Liver (tissue), 3 donors: Measurements from ENCODE around the gene MSRB2.

Experiments used
- ATF3 ChIP-seq: IDR thresholded peaks from 2 replicates; pipeline ENCODE4 v1.6.1; 2016; ENCODE audit warnings: antibody characterized with exemption
- CTCF ChIP-seq: fragments of 150-350 bp; IDR thresholded peaks from 2 replicates; pipeline ENCODE4 v1.5.1; 2017; ENCODE audit warnings: improper control_type of control experiment, low read depth, low read length; ENCODE audit not compliant: missing input control
- EGR1 ChIP-seq, 2 donors: IDR thresholded peaks; 2 replicates each; pipeline ENCODE4 v1.6.1; 2016 to 2018; ENCODE audit warnings: antibody characterized with exemption in 2 of 2, low read depth in 2 of 2
- FOXA1 ChIP-seq: IDR thresholded peaks from 2 replicates; pipeline ENCODE4 v1.6.1; 2016; ENCODE audit warnings: antibody characterized with exemption
- GABPA ChIP-seq, 2 donors: IDR thresholded peaks in 1 of 2; conservative IDR thresholded peaks in 1 of 2; 2 replicates each; pipeline ENCODE4 v1.6.1; 2016; ENCODE audit warnings: antibody characterized with exemption in 2 of 2, mild to moderate bottlenecking in 1 of 2, moderate library complexity in 1 of 2
- JUND ChIP-seq, 2 donors: IDR thresholded peaks; 2 replicates each; pipeline ENCODE4 v1.6.1; 2016; ENCODE audit warnings: antibody characterized with exemption in 2 of 2
- MAX ChIP-seq: IDR thresholded peaks from 2 replicates; pipeline ENCODE4 v1.6.1; 2016; ENCODE audit warnings: antibody characterized with exemption
- RAD21 ChIP-seq, 2 donors: IDR thresholded peaks; 2 replicates each; pipeline ENCODE4 v1.6.1; 2016; ENCODE audit warnings: antibody characterized with exemption in 2 of 2, mild to moderate bottlenecking in 2 of 2
- SP1 ChIP-seq: IDR thresholded peaks from 2 replicates; pipeline ENCODE4 v1.6.1; 2018; ENCODE audit warnings: antibody characterized with exemption, mild to moderate bottlenecking
- TAF1 ChIP-seq: conservative IDR thresholded peaks from 2 replicates; pipeline ENCODE4 v1.6.1; 2016; ENCODE audit warnings: antibody characterized with exemption, mild to moderate bottlenecking
- YY1 ChIP-seq: IDR thresholded peaks from 2 replicates; pipeline ENCODE4 v1.6.1; 2016; ENCODE audit warnings: antibody characterized with exemption, mild to moderate bottlenecking
- ZBTB33 ChIP-seq: IDR thresholded peaks from 2 replicates; pipeline ENCODE4 v1.6.1; 2016; ENCODE audit warnings: antibody characterized with exemption
- TF ChIP-seq, protein P1 (sequence below): IDR thresholded peaks from 2 replicates; pipeline ENCODE4 v1.6.1; 2016; ENCODE audit warnings: antibody characterized with exemption, mild to moderate bottlenecking
- donor health status: healthy.
- donor health status: healthy.

DNA sequence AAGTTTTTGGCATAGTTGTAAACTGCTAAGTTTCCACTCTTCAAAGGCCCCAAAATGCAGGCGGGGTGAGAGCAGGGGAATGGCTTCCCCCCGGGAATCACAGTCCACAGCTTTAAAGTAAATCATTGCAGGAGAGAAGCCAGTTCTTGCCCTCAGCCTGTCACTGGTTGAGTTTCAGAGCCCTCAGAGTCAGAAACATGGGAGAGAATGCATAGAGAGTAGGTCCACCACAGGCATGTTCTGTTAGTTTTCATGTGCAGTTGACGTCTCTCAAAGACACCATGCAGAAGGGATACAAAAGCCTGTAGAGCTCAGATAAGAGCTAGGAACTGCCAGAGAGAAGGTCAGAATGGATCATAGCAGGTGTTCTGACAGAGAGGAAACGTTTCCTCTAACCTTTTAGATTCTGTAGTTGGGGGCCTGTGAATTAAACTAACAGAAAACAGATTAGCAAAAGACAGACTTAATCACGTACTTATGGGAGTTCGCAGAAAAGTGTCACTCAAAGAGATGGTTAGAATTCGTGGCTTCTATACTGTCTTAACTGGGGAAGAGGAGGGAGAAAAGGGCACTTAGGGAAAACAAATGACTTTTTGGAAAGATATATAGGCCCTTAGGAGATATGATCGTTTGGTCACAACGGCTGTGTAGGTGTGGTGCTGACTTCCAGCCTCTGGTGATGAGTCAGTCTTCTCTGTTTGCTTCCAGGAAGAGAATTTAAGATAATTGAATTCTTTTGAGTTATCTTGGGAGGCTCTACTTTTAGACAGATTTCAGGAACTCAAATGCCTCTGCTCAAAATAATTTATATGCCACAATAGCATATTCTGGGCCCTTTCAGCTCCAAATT is 48.0 kb upstream of the MSRB2 start:
- TF ChIP-seq CTCF: no peak
- TF ChIP-seq RAD21 (IDR thresholded peaks at IDR 0.05): no peak
- TF ChIP-seq TAF1: no peak
- TF ChIP-seq, protein P1, sequence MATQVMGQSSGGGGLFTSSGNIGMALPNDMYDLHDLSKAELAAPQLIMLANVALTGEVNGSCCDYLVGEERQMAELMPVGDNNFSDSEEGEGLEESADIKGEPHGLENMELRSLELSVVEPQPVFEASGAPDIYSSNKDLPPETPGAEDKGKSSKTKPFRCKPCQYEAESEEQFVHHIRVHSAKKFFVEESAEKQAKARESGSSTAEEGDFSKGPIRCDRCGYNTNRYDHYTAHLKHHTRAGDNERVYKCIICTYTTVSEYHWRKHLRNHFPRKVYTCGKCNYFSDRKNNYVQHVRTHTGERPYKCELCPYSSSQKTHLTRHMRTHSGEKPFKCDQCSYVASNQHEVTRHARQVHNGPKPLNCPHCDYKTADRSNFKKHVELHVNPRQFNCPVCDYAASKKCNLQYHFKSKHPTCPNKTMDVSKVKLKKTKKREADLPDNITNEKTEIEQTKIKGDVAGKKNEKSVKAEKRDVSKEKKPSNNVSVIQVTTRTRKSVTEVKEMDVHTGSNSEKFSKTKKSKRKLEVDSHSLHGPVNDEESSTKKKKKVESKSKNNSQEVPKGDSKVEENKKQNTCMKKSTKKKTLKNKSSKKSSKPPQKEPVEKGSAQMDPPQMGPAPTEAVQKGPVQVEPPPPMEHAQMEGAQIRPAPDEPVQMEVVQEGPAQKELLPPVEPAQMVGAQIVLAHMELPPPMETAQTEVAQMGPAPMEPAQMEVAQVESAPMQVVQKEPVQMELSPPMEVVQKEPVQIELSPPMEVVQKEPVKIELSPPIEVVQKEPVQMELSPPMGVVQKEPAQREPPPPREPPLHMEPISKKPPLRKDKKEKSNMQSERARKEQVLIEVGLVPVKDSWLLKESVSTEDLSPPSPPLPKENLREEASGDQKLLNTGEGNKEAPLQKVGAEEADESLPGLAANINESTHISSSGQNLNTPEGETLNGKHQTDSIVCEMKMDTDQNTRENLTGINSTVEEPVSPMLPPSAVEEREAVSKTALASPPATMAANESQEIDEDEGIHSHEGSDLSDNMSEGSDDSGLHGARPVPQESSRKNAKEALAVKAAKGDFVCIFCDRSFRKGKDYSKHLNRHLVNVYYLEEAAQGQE: no peak
- TF ChIP-seq GABPA (IDR thresholded peaks at IDR 0.05 in 1 of 2, conservative IDR thresholded peaks at IDR 0.05 in 1 of 2): no peak
- TF ChIP-seq FOXA1: no peak
- no peak for TF ChIP-seq MAX
- no peak for TF ChIP-seq ATF3
- TF ChIP-seq YY1: no peak
- no peak for TF ChIP-seq SP1
- no peak for TF ChIP-seq EGR1 (IDR thresholded peaks at IDR 0.05; ENCODE audit: low read depth in 2 of 2)
- no peak for TF ChIP-seq JUND (IDR thresholded peaks at IDR 0.05)
- no peak for TF ChIP-seq ZBTB33
